ENCODE data around the gene WDR7. TPM values are rescaled to one million over a fixed set of nuclear protein-coding genes. Genes with fewer than 3 reads are reported as not detected.

WDR7 gene
- total and polyA plus RNA-seq, 9 of the 15 experiments (the other 6 are each of a cell fraction or from before 2014, with no cell fraction given) = 1.4 to 9.4 (median 5.3) TPM

- Histone ChIP-seq H3K9me3 (replicated peaks; ENCODE audit: control insufficient read depth, insufficient read depth, low read depth, low read length) (peaks cover 4% of the 10 kb centered on the region; the same call in 1 of the 2 replicates), H3K36me3 (ENCODE audit: control insufficient read depth, insufficient read depth, low read length) (peaks cover 19% of the 10 kb centered on the region; the same call in 2 of the 3 replicates), H4K20me1 (replicated peaks; ENCODE audit: control insufficient read depth, insufficient read depth, low read length) (peaks cover 9% of the 10 kb centered on the region; the same call in 1 of the 2 replicates), H3K4me1 (replicated peaks in 1 of 2; ENCODE audit: control insufficient read depth in 2 of 2, insufficient read depth in 2 of 2, low read length in 2 of 2) (peaks cover 0 to 2% of the 10 kb centered on the region in 2 experiments; a peak in 3 of 5 replicates), H3K4me2 (ENCODE audit: insufficient read depth, low read length) (peak within 1 kb of the TSS; percentile 75), H3K4me3 (peak within 1 kb of the TSS; percentile 76), H3K79me2 (ENCODE audit: control insufficient read depth, insufficient read depth, low read length) (peaks cover 49% of the 10 kb centered on the region), H3K27me3 (ENCODE audit: control insufficient read depth in 2 of 2, insufficient read depth in 2 of 2, low read length in 2 of 2) (no peaks in the 10 kb centered on the region), H3K9me1 (ENCODE audit: control insufficient read depth, insufficient read depth, low read length) (no peaks in the 10 kb centered on the region), H3K9ac (ENCODE audit: insufficient read depth in 1 of 2, low read depth in 2 of 2, low read length in 2 of 2) (peak within 1 kb of the TSS; percentile 95 to 99), H2AFZ (ENCODE audit: low read depth, low read length) (peak within 1 kb of the TSS; percentile 92), H3K27ac (ENCODE audit: extremely low read depth, low read depth, low read length) (peak within 1 kb of the TSS; percentile 92)
- ATAC-seq = peak; percentile 93
- ChIA-PET CTCF (ENCODE audit: low intra/inter-chr PET ratio) (interaction anchor here (0.7 kb wide), 1 partner anchor 13 kb away, joined by 3 read pairs; no protein-coding TSS in a partner anchor), POLR2A (interaction anchor here (0.6 to 1.4 kb wide), 4 partner anchors 13 to 968 kb away, joined by 3 to 10 read pairs (median 4); partner anchors contain the start of gene WDR7)
- BruUV-seq (replicated peaks) = no TSS peak
- intact Hi-C loops (cut with micrococcal nuclease) = loop anchor here (10.0 kb wide), 1 partner anchor 1254 kb away; no protein-coding TSS in a partner anchor
- peak; percentile 92 for FAIRE-seq
- 4% methylated on average over 25 of the region's 64 CpGs for WGBS (ENCODE audit: insufficient coverage, low coverage, missing lambda C conversion rate)
- in situ Hi-C loops (cut with MboI) = no loop called here
- DNase-seq (ENCODE audit: extremely low read depth in 1 of 4, low spot score in 3 of 4) = peak; percentile 93 to 97 (median 94)
- no peak for TF ChIP-seq SIN3B (IDR thresholded peaks at IDR 0.05; ENCODE audit: low read depth)
- TF ChIP-seq, protein P1, sequence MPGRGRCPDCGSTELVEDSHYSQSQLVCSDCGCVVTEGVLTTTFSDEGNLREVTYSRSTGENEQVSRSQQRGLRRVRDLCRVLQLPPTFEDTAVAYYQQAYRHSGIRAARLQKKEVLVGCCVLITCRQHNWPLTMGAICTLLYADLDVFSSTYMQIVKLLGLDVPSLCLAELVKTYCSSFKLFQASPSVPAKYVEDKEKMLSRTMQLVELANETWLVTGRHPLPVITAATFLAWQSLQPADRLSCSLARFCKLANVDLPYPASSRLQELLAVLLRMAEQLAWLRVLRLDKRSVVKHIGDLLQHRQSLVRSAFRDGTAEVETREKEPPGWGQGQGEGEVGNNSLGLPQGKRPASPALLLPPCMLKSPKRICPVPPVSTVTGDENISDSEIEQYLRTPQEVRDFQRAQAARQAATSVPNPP (IDR thresholded peaks at IDR 0.05; ENCODE audit: borderline replicate concordance, insufficient read depth, insufficient read length) = no peak
- TF ChIP-seq BMI1 (IDR thresholded peaks at IDR 0.05; ENCODE audit: low read length) = no peak
- no peak for TF ChIP-seq HDGF (IDR thresholded peaks at IDR 0.05)
- TF ChIP-seq ZNF318 (IDR thresholded peaks at IDR 0.05; ENCODE audit: borderline replicate concordance in 1 of 2, low read depth in 1 of 2) = no peak
- peak; percentile 82 for TF ChIP-seq POLR2AphosphoS5 (IDR thresholded peaks at IDR 0.05; ENCODE audit: control insufficient read depth, insufficient read depth, low read depth, low read length)
- peak; percentile 78 for TF ChIP-seq RBBP5 (IDR thresholded peaks at IDR 0.05; ENCODE audit: borderline replicate concordance, insufficient read depth, low read length, poor library complexity, severe bottlenecking)
- TF ChIP-seq ETV1 (tag; conservative IDR thresholded peaks at IDR 0.05; ENCODE audit: low read depth) = peak; percentile 82
- no peak for TF ChIP-seq ZFP1 (CRISPR knock-in tag; IDR thresholded peaks at IDR 0.05)
- no peak for TF ChIP-seq KLF1 (tag; IDR thresholded peaks at IDR 0.05)
- TF ChIP-seq NFYB (IDR thresholded peaks at IDR 0.05; ENCODE audit: extremely low read depth, insufficient read length) = peak; percentile 16
Measured at GRCh38 chr18:56638232-56639103, 12.7 kb upstream of the WDR7 start, which contains the start of gene TXNL1. TXNL1 (minus strand) TSS chr18:56638592; CDS start chr18:56638440, 152 bp downstream.

All from K562 (cell line).